B cell (primary cell): ENCODE measurements around the gene ARHGAP42.

Experiments
- CTCF ChIP-seq: fragments of 200-600 bp; IDR thresholded peaks from one replicate; pipeline ENCODE4 v1.8.0; 2022; ENCODE audit warnings: antibody characterized with exemption, mild to moderate bottlenecking
- EZH2 ChIP-seq: IDR thresholded peaks from 2 replicates; pipeline ENCODE4 v1.6.1; 2012; ENCODE audit warnings: borderline replicate concordance, low read depth, mild to moderate bottlenecking, moderate library complexity, low read length; ENCODE audit not compliant: insufficient read depth, poor library complexity, severe bottlenecking

- no peak for TF ChIP-seq EZH2
- no peak for TF ChIP-seq CTCF
Measured at GRCh38 chr11:100719362-100719761, 32.3 kb downstream of the ARHGAP42 start.
